ENCODE results near the gene SMC3. TPM values are rescaled to one million over a fixed set of nuclear protein-coding genes. Genes with fewer than 3 reads are reported as not detected.

SMC3 gene
- total RNA-seq, 1 donor from 2014 or later: 53.6 TPM

DNA sequence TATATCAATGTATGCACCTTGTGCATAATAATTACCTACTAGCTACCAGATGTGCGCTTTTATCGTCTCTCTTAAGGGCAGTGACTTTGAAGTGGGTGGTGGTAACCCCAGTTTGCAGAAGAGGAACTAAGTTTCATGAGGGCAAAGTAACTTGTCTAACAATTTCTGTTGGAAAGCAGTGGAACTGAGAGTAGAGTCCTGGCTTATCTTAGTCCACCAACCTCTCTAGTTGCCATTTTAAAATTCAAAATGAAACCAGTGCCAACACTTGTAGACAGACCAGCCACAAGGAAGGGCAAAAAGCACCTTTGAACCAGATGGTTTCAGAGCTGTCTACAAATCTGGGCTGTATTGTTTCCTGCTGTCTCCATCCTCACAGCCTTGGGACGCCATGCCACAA lies 44.6 kb downstream of the SMC3 start:
- TF ChIP-seq, protein P1, sequence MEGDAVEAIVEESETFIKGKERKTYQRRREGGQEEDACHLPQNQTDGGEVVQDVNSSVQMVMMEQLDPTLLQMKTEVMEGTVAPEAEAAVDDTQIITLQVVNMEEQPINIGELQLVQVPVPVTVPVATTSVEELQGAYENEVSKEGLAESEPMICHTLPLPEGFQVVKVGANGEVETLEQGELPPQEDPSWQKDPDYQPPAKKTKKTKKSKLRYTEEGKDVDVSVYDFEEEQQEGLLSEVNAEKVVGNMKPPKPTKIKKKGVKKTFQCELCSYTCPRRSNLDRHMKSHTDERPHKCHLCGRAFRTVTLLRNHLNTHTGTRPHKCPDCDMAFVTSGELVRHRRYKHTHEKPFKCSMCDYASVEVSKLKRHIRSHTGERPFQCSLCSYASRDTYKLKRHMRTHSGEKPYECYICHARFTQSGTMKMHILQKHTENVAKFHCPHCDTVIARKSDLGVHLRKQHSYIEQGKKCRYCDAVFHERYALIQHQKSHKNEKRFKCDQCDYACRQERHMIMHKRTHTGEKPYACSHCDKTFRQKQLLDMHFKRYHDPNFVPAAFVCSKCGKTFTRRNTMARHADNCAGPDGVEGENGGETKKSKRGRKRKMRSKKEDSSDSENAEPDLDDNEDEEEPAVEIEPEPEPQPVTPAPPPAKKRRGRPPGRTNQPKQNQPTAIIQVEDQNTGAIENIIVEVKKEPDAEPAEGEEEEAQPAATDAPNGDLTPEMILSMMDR (IDR thresholded peaks at IDR 0.05; ENCODE audit: partially characterized antibody, unreplicated experiment): no peak
- Mint-ChIP-seq H3K4me3 (ENCODE audit: unreplicated experiment) (no peak overlapping the region), H3K36me3 (ENCODE audit: unreplicated experiment) (no peaks in the 10 kb centered on the region), H3K9me3 (ENCODE audit: unreplicated experiment) (peaks cover 3% of the 10 kb centered on the region), H3K27ac (ENCODE audit: unreplicated experiment) (no peak overlapping the region), H3K27me3 (ENCODE audit: unreplicated experiment) (peaks cover 3% of the 10 kb centered on the region), H3K4me1 (ENCODE audit: low read depth, unreplicated experiment) (peaks cover 25% of the 10 kb centered on the region)
- DNase-seq: no peak

DNA sequence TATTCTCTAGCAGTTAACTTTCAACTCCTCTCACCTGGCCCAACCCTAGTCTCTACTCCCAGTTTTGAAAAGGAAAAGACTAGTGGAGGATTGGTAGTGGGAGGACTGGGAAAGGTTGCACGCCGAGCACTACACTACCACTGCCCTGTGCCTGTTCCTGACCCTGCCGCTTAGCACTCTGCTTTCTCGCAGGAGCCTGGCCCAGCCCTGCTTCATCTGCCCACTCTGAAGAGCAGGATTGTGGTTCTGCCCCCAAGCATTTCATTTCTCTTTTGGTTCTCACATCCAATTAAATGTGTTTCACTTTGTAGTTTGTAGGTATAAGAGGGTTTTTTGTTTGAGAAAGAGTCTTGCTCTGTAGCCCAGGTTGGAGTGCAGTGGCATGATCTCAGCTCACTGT lies 45.1 kb downstream of the SMC3 start:
- no peak overlapping the region for H3K4me3 Mint-ChIP-seq (ENCODE audit: unreplicated experiment)
- no peak overlapping the region for H3K27ac Mint-ChIP-seq (ENCODE audit: unreplicated experiment)
- peaks cover 30% of the 10 kb centered on the region for H3K4me1 Mint-ChIP-seq (ENCODE audit: low read depth, unreplicated experiment)
- peaks cover 3% of the 10 kb centered on the region for H3K27me3 Mint-ChIP-seq (ENCODE audit: unreplicated experiment)
- peaks cover 3% of the 10 kb centered on the region for H3K9me3 Mint-ChIP-seq (ENCODE audit: unreplicated experiment)
- no peak for DNase-seq
- no peaks in the 10 kb centered on the region for H3K36me3 Mint-ChIP-seq (ENCODE audit: unreplicated experiment)
- TF ChIP-seq, protein P1 (IDR thresholded peaks at IDR 0.05; ENCODE audit: partially characterized antibody, unreplicated experiment): no peak

DNA sequence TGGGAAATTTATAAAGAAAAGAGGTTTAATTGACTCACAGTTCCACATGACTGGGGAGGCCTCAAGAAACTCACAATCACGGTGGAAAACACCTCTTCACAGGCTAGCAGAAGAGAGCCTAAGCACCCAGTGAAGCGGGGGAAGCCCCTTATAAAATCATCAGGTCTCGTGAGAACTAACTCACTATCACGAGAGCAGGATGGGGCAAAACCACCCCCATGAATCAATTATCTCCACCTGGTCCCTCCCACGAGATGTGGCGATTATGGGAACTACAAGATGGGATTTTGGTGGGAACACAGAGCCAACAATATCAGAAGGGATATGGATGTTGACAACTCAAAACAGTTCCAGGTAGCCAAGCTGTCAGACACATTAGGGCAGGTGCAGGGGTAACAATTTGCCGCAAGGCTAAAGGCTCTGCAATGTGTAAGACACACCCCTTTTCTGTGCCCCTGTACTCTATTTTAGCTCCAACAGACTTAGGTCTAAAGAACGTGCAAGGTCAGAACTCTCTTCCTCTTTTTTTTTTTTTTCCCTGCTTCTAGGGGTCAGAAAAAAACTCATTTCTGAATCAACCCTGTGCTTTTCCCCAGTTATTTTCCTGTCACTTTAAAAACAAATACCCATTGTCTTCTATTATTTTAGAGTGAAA lies 46.0 kb downstream of the SMC3 start:
- Mint-ChIP-seq H3K4me1 (ENCODE audit: low read depth, unreplicated experiment) (peaks cover 34% of the 10 kb centered on the region), H3K27ac (ENCODE audit: unreplicated experiment) (no peak overlapping the region), H3K36me3 (ENCODE audit: unreplicated experiment) (no peaks in the 10 kb centered on the region), H3K9me3 (ENCODE audit: unreplicated experiment) (peaks cover 6% of the 10 kb centered on the region), H3K4me3 (ENCODE audit: unreplicated experiment) (no peak overlapping the region), H3K27me3 (ENCODE audit: unreplicated experiment) (peaks cover 7% of the 10 kb centered on the region)
- TF ChIP-seq, protein P1 (IDR thresholded peaks at IDR 0.05; ENCODE audit: partially characterized antibody, unreplicated experiment): peak; percentile 34
- DNase-seq: no peak

DNA sequence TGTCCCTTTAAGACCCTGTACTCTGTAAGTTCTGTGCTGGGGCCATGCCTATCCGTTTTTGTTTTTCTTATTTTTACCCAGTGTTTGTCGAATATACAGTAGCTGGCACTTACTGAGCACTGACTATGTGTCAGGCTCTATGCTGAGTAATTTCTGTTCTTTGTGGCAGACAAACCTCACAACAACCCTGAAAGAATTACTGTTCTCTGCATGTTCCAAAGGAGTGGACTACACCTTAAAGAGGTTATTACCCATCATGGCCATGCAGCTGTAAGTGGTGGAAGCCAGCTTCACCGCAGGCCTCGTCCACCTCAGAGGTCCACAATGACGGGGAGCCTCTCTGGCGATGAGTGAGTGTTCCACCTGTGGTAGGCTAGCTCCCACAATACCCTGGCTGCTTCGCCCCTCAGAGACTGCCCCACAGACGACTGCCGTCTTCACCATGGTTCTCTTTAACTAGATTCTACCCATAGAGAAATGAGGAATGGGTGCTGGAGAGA lies 46.6 kb downstream of the SMC3 start:
- Mint-ChIP-seq H3K36me3 (ENCODE audit: unreplicated experiment) (no peaks in the 10 kb centered on the region), H3K27me3 (ENCODE audit: unreplicated experiment) (peaks cover 9% of the 10 kb centered on the region), H3K4me1 (ENCODE audit: low read depth, unreplicated experiment) (peaks cover 38% of the 10 kb centered on the region), H3K9me3 (ENCODE audit: unreplicated experiment) (peaks cover 6% of the 10 kb centered on the region), H3K27ac (ENCODE audit: unreplicated experiment) (no peak overlapping the region), H3K4me3 (ENCODE audit: unreplicated experiment) (no peak overlapping the region)
- DNase-seq: no peak
- TF ChIP-seq, protein P1 (IDR thresholded peaks at IDR 0.05; ENCODE audit: partially characterized antibody, unreplicated experiment): no peak

DNA sequence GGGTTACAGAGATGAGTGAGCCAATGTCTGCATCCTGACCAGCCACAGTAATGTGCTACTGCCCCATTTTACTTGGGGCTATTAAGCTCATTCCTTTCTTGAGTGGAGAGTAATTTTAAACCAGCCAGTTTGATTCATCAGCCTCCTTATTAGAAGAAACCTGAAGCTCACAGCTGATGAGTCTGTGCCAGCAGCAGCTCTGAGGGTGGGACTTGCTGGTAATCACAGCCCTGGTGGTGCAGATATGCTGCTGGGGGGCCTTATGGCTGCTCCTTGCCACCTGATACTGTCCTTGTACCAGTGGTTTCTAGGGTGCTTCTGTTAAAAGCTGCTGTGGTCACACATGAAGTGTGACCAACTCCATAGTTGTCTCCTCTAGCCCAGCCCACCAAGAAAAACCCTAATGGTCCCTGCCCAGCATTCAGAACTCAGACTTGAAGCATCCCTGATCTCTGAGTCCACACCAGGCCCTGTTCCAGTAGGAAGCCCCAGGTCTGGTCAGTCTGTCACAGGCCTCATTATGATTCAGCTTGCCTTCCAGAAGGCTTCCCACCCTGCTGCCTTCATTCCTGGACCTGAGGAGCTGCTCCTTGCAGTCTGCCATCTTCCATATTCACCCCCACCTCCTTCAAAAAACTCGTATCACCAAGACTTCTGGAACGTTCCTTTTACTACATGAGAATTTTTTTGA lies 47.7 kb downstream of the SMC3 start:
- Mint-ChIP-seq H3K36me3 (ENCODE audit: unreplicated experiment) (no peaks in the 10 kb centered on the region), H3K27me3 (ENCODE audit: unreplicated experiment) (peaks cover 5% of the 10 kb centered on the region), H3K27ac (ENCODE audit: unreplicated experiment) (no peak overlapping the region), H3K9me3 (ENCODE audit: unreplicated experiment) (peaks cover 6% of the 10 kb centered on the region), H3K4me1 (ENCODE audit: low read depth, unreplicated experiment) (peaks cover 30% of the 10 kb centered on the region), H3K4me3 (ENCODE audit: unreplicated experiment) (no peak overlapping the region)
- no peak for DNase-seq
- TF ChIP-seq, protein P1 (IDR thresholded peaks at IDR 0.05; ENCODE audit: partially characterized antibody, unreplicated experiment): no peak
